GM10266 (cell line): ENCODE measurements around the gene KIAA1217.

ENCODE experiments used
- DNase-seq: peaks from one replicate; pipeline ENCODE4 v3.0.0; 2012; ENCODE audit errors: extremely low spot score
- CTCF ChIP-seq: IDR thresholded peaks from 2 replicates; pipeline ENCODE4 v1.5.1; 2012; ENCODE audit warnings: mild to moderate bottlenecking, low read depth; ENCODE audit not compliant: control insufficient read depth, insufficient read depth; ENCODE audit errors: missing control alignments

Gene KIAA1217

GRCh38 chr10:24208661-24209431 lies at the start of gene KIAA1217:
Gene KIAA1217, plus strand, starts transcription at chr10:24209138. Its CDS starts 56 bp downstream, at chr10:24209194.
- no peak for DNase-seq
- TF ChIP-seq CTCF, result no peak

GRCh38 chr10:24162206-24162985 lies 46.5 kb upstream of the KIAA1217 start:
- TF ChIP-seq CTCF, result no peak
- no peak for DNase-seq

- DNase-seq, result no peak
- no peak for TF ChIP-seq CTCF
These were observed 45.5 kb upstream of the KIAA1217 start for GRCh38 chr10:24163485-24163884.

GRCh38 chr10:24168258-24169170 lies 40.4 kb upstream of the KIAA1217 start:
- no peak for DNase-seq
- TF ChIP-seq CTCF, result no peak

- DNase-seq, result no peak
- no peak for TF ChIP-seq CTCF
These were observed 38.7 kb upstream of the KIAA1217 start for GRCh38 chr10:24170199-24170598.

GRCh38 chr10:24172909-24173308 lies 36.0 kb upstream of the KIAA1217 start:
- DNase-seq, result no peak
- no peak for TF ChIP-seq CTCF
